T-cell (primary cell): ENCODE measurements around the gene DAP. TPM values are rescaled to one million over a fixed set of nuclear protein-coding genes. Genes with fewer than 3 reads are reported as not detected.

Experiments
- ATAC-seq, 4 experiments: fragments of 200-7000 bp in 3 of 4; fragments of 150-1000 bp in 1 of 4; cut with Tn5 transposase; replicated peaks in 1 of 4; 1 replicate in 3 of 4; 2 replicates in 1 of 4; pipeline ENCODE4 v1.10.0; 2021; ENCODE audit warnings: moderate library complexity in 3 of 4, mild to moderate bottlenecking in 2 of 4, moderate number of reproducible peaks in 1 of 4
- CTCF ChIA-PET, 2 donors: fragments of 300-600 bp; sonication (Branson Sonifier 250); formaldehyde crosslinking; loops; one replicate each; lab custom pipeline; 2022; ENCODE audit warnings: antibody characterized with exemption in 2 of 2; lab: Charles Lee
- POLR2A ChIA-PET, 2 donors: fragments of 300-600 bp; sonication (Branson Sonifier 250); formaldehyde crosslinking; loops; one replicate each; lab custom pipeline; 2022; ENCODE audit warnings: antibody characterized with exemption in 2 of 2; lab: Charles Lee
- DNase-seq, 35 experiments: peaks; one replicate each; pipeline versions ENCODE4 v3.0.0 to v3.0.0-alpha.2; 2013 to 2023
- H3K27ac ChIP-seq: one replicate; pipeline ENCODE4 v1.5.1; 2013; ENCODE audit warnings: low read length
- H3K27me3 ChIP-seq, 2 experiments: replicated peaks in 1 of 2; 1 replicate in 1 of 2; 2 replicates in 1 of 2; pipeline versions ENCODE4 v1.6.1 to v1.7.0; 2013; ENCODE audit warnings: low read length in 1 of 2, mixed read lengths in 1 of 2; ENCODE audit not compliant: control insufficient read depth in 2 of 2, insufficient read depth in 2 of 2; ENCODE audit errors: extremely low read depth in 1 of 2
- H3K36me3 ChIP-seq, 2 donors: 1 replicate in 1 of 2; 2 replicates in 1 of 2; pipeline versions ENCODE4 v1.6.1 to v1.7.0; 2013; ENCODE audit warnings: low read length in 1 of 2; ENCODE audit not compliant: control insufficient read depth in 2 of 2, insufficient read depth in 1 of 2; ENCODE audit errors: extremely low read depth in 1 of 2
- H3K4me1 ChIP-seq, 2 experiments: 1 replicate in 1 of 2; 2 replicates in 1 of 2; pipeline versions ENCODE4 v1.6.1 to v1.7.0; 2013; ENCODE audit warnings: low read length in 2 of 2, mixed read lengths in 1 of 2; ENCODE audit not compliant: insufficient read depth in 2 of 2, control insufficient read depth in 1 of 2; ENCODE audit errors: extremely low read depth in 1 of 2
- H3K4me3 ChIP-seq, 2 donors: 1 replicate in 1 of 2; 2 replicates in 1 of 2; pipeline versions ENCODE4 v1.5.1 to v1.7.0; 2013; ENCODE audit warnings: mild to moderate bottlenecking in 2 of 2, low read length in 1 of 2, moderate library complexity in 1 of 2; ENCODE audit not compliant: control insufficient read depth in 1 of 2; ENCODE audit errors: extremely low read depth in 1 of 2
- H3K9me3 ChIP-seq: 2 replicates; pipeline ENCODE4 v1.7.0; 2013
- H3K27ac Mint-ChIP-seq, 2 donors: one replicate each; pipeline ENCODE4 v1.8.0; 2020 to 2021; ENCODE audit warnings: mild to moderate bottlenecking in 2 of 2, mixed read lengths in 2 of 2
- H3K27me3 Mint-ChIP-seq, 2 donors: one replicate each; pipeline ENCODE4 v1.8.0; 2021 to 2022; ENCODE audit warnings: mixed read lengths in 2 of 2
- H3K36me3 Mint-ChIP-seq: one replicate; pipeline ENCODE4 v1.8.0; 2021; ENCODE audit warnings: mixed read lengths
- H3K4me1 Mint-ChIP-seq, 3 donors: one replicate each; pipeline ENCODE4 v1.8.0; 2020 to 2022; ENCODE audit warnings: mixed read lengths in 3 of 3, mild to moderate bottlenecking in 1 of 3
- H3K4me3 Mint-ChIP-seq, 3 donors: one replicate each; pipeline ENCODE4 v1.8.0; 2020 to 2022; ENCODE audit warnings: mild to moderate bottlenecking in 3 of 3, mixed read lengths in 3 of 3, moderate library complexity in 3 of 3
- H3K9me3 Mint-ChIP-seq, 3 donors: one replicate each; pipeline ENCODE4 v1.8.0; 2020 to 2022; ENCODE audit warnings: mixed read lengths in 3 of 3
- WGBS: methylation state at CpG from one replicate; pipeline ENCODE4 v1.1.5; 2013; ENCODE audit warnings: missing lambda C conversion rate; ENCODE audit not compliant: insufficient coverage; 5-methylcytosine and 5-hydroxymethylcytosine counted together
- total RNA-seq, 35 experiments: library from RNA in 6 of 35; stranded (reverse) in 6 of 35; fragments of 120-200 nt in 1 of 35; gene quantifications; one replicate each; pipeline versions ENCODE4 v1.2.1 to v1.2.4 and lab custom pipeline; 2013 to 2026

Gene DAP
- total RNA-seq, 5 donors from 2014 or later (not counting 1 experiment from before 2014, with no cell fraction given) = 34.1 to 43.7 (median 36.3) TPM

GRCh38 chr5:10706326-10706725 is 54.7 kb downstream of the DAP start:
- no CpG with 5 or more reads among the region's 4 CpGs for WGBS
- no peak overlapping the region for H3K4me3 ChIP-seq
- Mint-ChIP-seq H3K27me3 (no peaks in the 10 kb centered on the region), H3K9me3 (no peaks in the 10 kb centered on the region), H3K4me1 (peaks cover 40 to 45% (median 40%) of the 10 kb centered on the region in 3 donors), H3K4me3 (no peak overlapping the region), H3K27ac (no peak overlapping the region), H3K36me3 (peaks cover 12% of the 10 kb centered on the region)
- no peaks in the 10 kb centered on the region for H3K9me3 ChIP-seq
- ATAC-seq (no peak), DNase-seq (no peak)
- H3K27me3 ChIP-seq = no peaks in the 10 kb centered on the region
- ChIA-PET CTCF (no interaction called here), POLR2A (interaction anchor here in 1 of 2 donors (0.7 kb wide), 1 partner anchor 20 kb away, joined by 4 read pairs; no protein-coding TSS in a partner anchor)
- H3K27ac ChIP-seq = no peak overlapping the region
- peaks cover 0 to 17% of the 10 kb centered on the region in 2 experiments for H3K4me1 ChIP-seq
- peaks cover 0 to 2% of the 10 kb centered on the region in 2 donors for H3K36me3 ChIP-seq

GRCh38 chr5:10705747-10706146 is 55.3 kb downstream of the DAP start:
- H3K36me3 Mint-ChIP-seq = peaks cover 10% of the 10 kb centered on the region
- H3K27me3 Mint-ChIP-seq = no peaks in the 10 kb centered on the region
- no CpG with 5 or more reads among the region's 2 CpGs for WGBS
- no peak for DNase-seq
- Histone ChIP-seq H3K4me1 (peaks cover 0 to 17% of the 10 kb centered on the region in 2 experiments), H3K9me3 (no peaks in the 10 kb centered on the region), H3K27ac (peak overlapping the region; percentile 49), H3K27me3 (no peaks in the 10 kb centered on the region), H3K36me3 (peaks cover 0 to 2% of the 10 kb centered on the region in 2 donors), H3K4me3 (no peak overlapping the region)
- no peaks in the 10 kb centered on the region for H3K9me3 Mint-ChIP-seq
- H3K4me1 Mint-ChIP-seq = peaks cover 40 to 45% (median 40%) of the 10 kb centered on the region in 3 donors
- ChIA-PET CTCF (no interaction called here), POLR2A (interaction anchor here in 1 of 2 donors (0.7 kb wide), 1 partner anchor 21 kb away, joined by 4 read pairs; no protein-coding TSS in a partner anchor)
- no peak overlapping the region for H3K4me3 Mint-ChIP-seq
- no peak for ATAC-seq
- H3K27ac Mint-ChIP-seq = peak overlapping the region; percentile 7 to 66

GRCh38 chr5:10704949-10705621 is 55.9 kb downstream of the DAP start:
- H3K36me3 Mint-ChIP-seq = peaks cover 10% of the 10 kb centered on the region
- WGBS = no CpG with 5 or more reads among the region's 10 CpGs
- peaks cover 0 to 17% of the 10 kb centered on the region in 2 experiments for H3K4me1 ChIP-seq
- no peaks in the 10 kb centered on the region for H3K9me3 ChIP-seq
- no peaks in the 10 kb centered on the region for H3K27me3 ChIP-seq
- peak in 2 of 35 experiments; percentile 6 to 19 for DNase-seq
- peak; percentile 34 to 65 (median 42) for ATAC-seq
- ChIA-PET POLR2A (no interaction called here), CTCF (no interaction called here)
- peaks cover 40 to 47% (median 43%) of the 10 kb centered on the region in 3 donors for H3K4me1 Mint-ChIP-seq
- no peak overlapping the region for H3K4me3 Mint-ChIP-seq
- peaks cover 0 to 2% of the 10 kb centered on the region in 2 donors for H3K36me3 ChIP-seq
- H3K27ac Mint-ChIP-seq = peak overlapping the region; percentile 66 to 84
- no peaks in the 10 kb centered on the region for H3K27me3 Mint-ChIP-seq
- H3K9me3 Mint-ChIP-seq = no peaks in the 10 kb centered on the region
- no peak overlapping the region for H3K4me3 ChIP-seq
- peak overlapping the region; percentile 49 for H3K27ac ChIP-seq

- 98% methylated on average over 4 of the region's 5 CpGs for WGBS
- Histone ChIP-seq H3K4me3 (no peak overlapping the region), H3K27me3 (no peaks in the 10 kb centered on the region), H3K9me3 (no peaks in the 10 kb centered on the region), H3K27ac (no peak overlapping the region), H3K4me1 (peaks cover 0 to 17% of the 10 kb centered on the region in 2 experiments), H3K36me3 (peaks cover 0 to 2% of the 10 kb centered on the region in 2 donors)
- Mint-ChIP-seq H3K4me1 (peaks cover 43 to 57% (median 52%) of the 10 kb centered on the region in 3 donors), H3K27me3 (no peaks in the 10 kb centered on the region), H3K27ac (no peak overlapping the region), H3K9me3 (no peaks in the 10 kb centered on the region), H3K36me3 (peaks cover 12% of the 10 kb centered on the region), H3K4me3 (no peak overlapping the region)
- CTCF ChIA-PET = no interaction called here
- POLR2A ChIA-PET = no interaction called here
- ATAC-seq (no peak), DNase-seq (no peak)
Measured at GRCh38 chr5:10703676-10704075, 57.4 kb downstream of the DAP start.

GRCh38 chr5:10702911-10703491 is 58.0 kb downstream of the DAP start:
- no peak for ATAC-seq
- no peaks in the 10 kb centered on the region for H3K27me3 ChIP-seq
- no peaks in the 10 kb centered on the region for H3K9me3 ChIP-seq
- H3K4me3 ChIP-seq = no peak overlapping the region
- H3K27ac ChIP-seq = no peak overlapping the region
- H3K9me3 Mint-ChIP-seq = no peaks in the 10 kb centered on the region
- 70% methylated on average over 2 of the region's 7 CpGs for WGBS
- H3K36me3 Mint-ChIP-seq = peaks cover 15% of the 10 kb centered on the region
- ChIA-PET CTCF (interaction anchor here in 1 of 2 donors (1.0 kb wide), 1 partner anchor 251 kb away, joined by 3 read pairs; no protein-coding TSS in a partner anchor), POLR2A (no interaction called here)
- H3K4me1 ChIP-seq = peaks cover 0 to 17% of the 10 kb centered on the region in 2 experiments
- H3K4me1 Mint-ChIP-seq = peaks cover 40 to 63% (median 54%) of the 10 kb centered on the region in 3 donors
- H3K4me3 Mint-ChIP-seq = no peak overlapping the region
- no peak overlapping the region for H3K27ac Mint-ChIP-seq
- no peaks in the 10 kb centered on the region for H3K27me3 Mint-ChIP-seq
- no peak for DNase-seq
- peaks cover 0 to 2% of the 10 kb centered on the region in 2 donors for H3K36me3 ChIP-seq

GRCh38 chr5:10702040-10702629 is 58.9 kb downstream of the DAP start:
- H3K27me3 ChIP-seq = no peaks in the 10 kb centered on the region
- H3K4me1 ChIP-seq = peaks cover 0 to 18% of the 10 kb centered on the region in 2 experiments
- H3K36me3 ChIP-seq = peaks cover 0 to 2% of the 10 kb centered on the region in 2 donors
- ChIA-PET CTCF (interaction anchor here in 1 of 2 donors (0.7 to 1.0 kb wide), 2 partner anchors 250 to 251 kb away, joined by 3 read pairs; no protein-coding TSS in a partner anchor), POLR2A (no interaction called here)
- ATAC-seq (no peak), DNase-seq (no peak)
- no peak overlapping the region for H3K27ac ChIP-seq
- Mint-ChIP-seq H3K27ac (peak overlapping the region in 1 of 2 donors; percentile 57), H3K9me3 (no peaks in the 10 kb centered on the region), H3K27me3 (no peaks in the 10 kb centered on the region), H3K36me3 (peaks cover 15% of the 10 kb centered on the region), H3K4me3 (no peak overlapping the region), H3K4me1 (peaks cover 41 to 67% (median 55%) of the 10 kb centered on the region in 3 donors)
- H3K4me3 ChIP-seq = no peak overlapping the region
- H3K9me3 ChIP-seq = no peaks in the 10 kb centered on the region
- 96% methylated on average over 8 of the region's 9 CpGs for WGBS
